HCT116 (cell line): ENCODE measurements around the gene CHST14. TPM values are rescaled to one million over a fixed set of nuclear protein-coding genes. Genes with fewer than 3 reads are reported as not detected.

Experiments
- ATAC-seq: fragments of 200-7000 bp; cut with Tn5 transposase; 2 replicates; pipeline ENCODE4 v1.9.1; 2020; ENCODE audit warnings: mild to moderate bottlenecking, moderate library complexity
- BruUV-seq: library from RNA; stranded (reverse); fragments of 400-500 nt; replicated peaks from 2 replicates; lab custom pipeline; 2021; lab: Mats Ljungman, UMichigan
- CTCF ChIA-PET: fragments of 300-600 bp; sonication (Branson Sonifier 250); formaldehyde crosslinking; loops from one replicate; lab custom pipeline; 2021; ENCODE audit warnings: antibody characterized with exemption; lab: Charles Lee
- POLR2A ChIA-PET: fragments of 300-600, 350-600 bp; sonication (Branson Sonifier 250); formaldehyde crosslinking; loops from one replicate; lab custom pipeline; 2021; ENCODE audit warnings: antibody characterized with exemption; lab: Charles Lee
- RAD21 ChIA-PET, 2 experiments: fragments of 300-600 bp; sonication (Branson Sonifier 250); formaldehyde crosslinking; loops; one replicate each; lab custom pipeline; 2023; ENCODE audit warnings: low total read pairs in 2 of 2; ENCODE audit not compliant: uncharacterized antibody in 2 of 2, unreplicated experiment in 2 of 2, low non-redundant PET in 1 of 2; lab: Charles Lee
- DNase-seq: peaks from one replicate; pipeline ENCODE4 v3.0.0-alpha.2; 2010; ENCODE audit warnings: low read depth, low spot score
- H2AFZ ChIP-seq: fragments of 200-600 bp; shearing (Covaris generic), sonication (generic); 2 replicates; pipeline ENCODE4 v1.6.1; 2017; ENCODE audit warnings: low read depth, mixed run types, mixed read lengths, antibody characterized with exemption, low read length; ENCODE audit not compliant: poor library complexity, severe bottlenecking
- H3K27ac ChIP-seq: 2 replicates; pipeline ENCODE4 v1.5.1; 2012; ENCODE audit warnings: low read depth, low read length
- H3K27me3 ChIP-seq: fragments of 200-600 bp; sonication (generic); 2 replicates; pipeline ENCODE4 v1.6.1; 2016; ENCODE audit warnings: mixed run types, low read length, mixed read lengths; ENCODE audit not compliant: insufficient read depth
- H3K36me3 ChIP-seq, 2 experiments: fragments of 200-500 bp in 1 of 2; fragments of 200-600 bp in 1 of 2; sonication (Bioruptor generic) in 1 of 2; sonication (generic) in 1 of 2; 2 replicates each; pipeline versions ENCODE4 v1.5.1 to v1.6.1; 2014 to 2016; ENCODE audit warnings: low read length in 2 of 2, inconsistent platforms in 1 of 2, mixed read lengths in 1 of 2, mixed run types in 1 of 2; ENCODE audit not compliant: insufficient read depth in 2 of 2, control insufficient read depth in 1 of 2
- H3K4me1 ChIP-seq, 2 experiments: fragments of 200-600 bp in 1 of 2; sonication (generic) in 1 of 2; 2 replicates each; pipeline versions ENCODE4 v1.5.1 to v1.6.1; 2012 to 2017; ENCODE audit warnings: low read length in 2 of 2, inconsistent platforms in 1 of 2, mild to moderate bottlenecking in 1 of 2, mixed read lengths in 1 of 2, mixed run types in 1 of 2, moderate library complexity in 1 of 2; ENCODE audit not compliant: insufficient read depth in 2 of 2, control insufficient read depth in 1 of 2
- H3K4me2 ChIP-seq: fragments of 200-600 bp; sonication (generic); 2 replicates; pipeline ENCODE4 v1.6.1; 2017; ENCODE audit warnings: mixed run types, low read length, mixed read lengths
- H3K4me3 ChIP-seq, 2 experiments: fragments of 200-600 bp in 1 of 2; sonication (generic) in 1 of 2; replicated peaks in 1 of 2; 2 replicates each; pipeline ENCODE4 v1.5.1; 2011 to 2016; ENCODE audit warnings: low read length in 2 of 2, control low read depth in 1 of 2, low read depth in 1 of 2, mild to moderate bottlenecking in 1 of 2, mixed read lengths in 1 of 2, mixed run types in 1 of 2
- H3K79me2 ChIP-seq: fragments of 200-600 bp; sonication (generic); 2 replicates; pipeline ENCODE4 v1.6.1; 2017; ENCODE audit warnings: mild to moderate bottlenecking, mixed run types, low read length, moderate library complexity, mixed read lengths; ENCODE audit not compliant: insufficient read depth
- H3K9ac ChIP-seq: fragments of 200-600 bp; sonication (generic); 2 replicates; pipeline ENCODE4 v1.6.1; 2016; ENCODE audit warnings: low read length, mixed read lengths
- H3K9me2 ChIP-seq: fragments of 200-600 bp; sonication (generic), shearing (Covaris generic); 2 replicates; pipeline ENCODE4 v1.6.1; 2017; ENCODE audit warnings: mixed run types, mild to moderate bottlenecking, moderate library complexity; ENCODE audit not compliant: insufficient read depth
- H3K9me3 ChIP-seq, 2 experiments: fragments of 200-500 bp in 1 of 2; fragments of 200-600 bp in 1 of 2; sonication (Bioruptor generic) in 1 of 2; sonication (generic) in 1 of 2; 2 replicates each; pipeline ENCODE4 v1.6.1; 2014 to 2017; ENCODE audit warnings: low read length in 2 of 2, mixed read lengths in 2 of 2, inconsistent platforms in 1 of 2, low read depth in 1 of 2, mild to moderate bottlenecking in 1 of 2, mixed run types in 1 of 2, moderate library complexity in 1 of 2; ENCODE audit not compliant: control insufficient read depth in 1 of 2, insufficient read depth in 1 of 2
- H4K20me1 ChIP-seq: fragments of 200-600 bp; sonication (generic), shearing (Covaris generic); 2 replicates; pipeline ENCODE4 v1.6.1; 2017; ENCODE audit warnings: mixed run types, mild to moderate bottlenecking, moderate library complexity; ENCODE audit not compliant: insufficient read depth
- CBX3 ChIP-seq: IDR thresholded peaks from 2 replicates; pipeline ENCODE4 v1.6.1; 2012; ENCODE audit warnings: low read depth
- CTCF ChIP-seq, 3 experiments: fragments of 200-600 bp in 1 of 3; sonication (generic) in 1 of 3; IDR thresholded peaks in 2 of 3; conservative IDR thresholded peaks in 1 of 3; 2 replicates each; pipeline ENCODE4 v1.5.1; 2012 to 2017; ENCODE audit warnings: low read depth in 2 of 3, low read length in 2 of 3, antibody characterized with exemption in 1 of 3, borderline replicate concordance in 1 of 3, control low read depth in 1 of 3, mild to moderate bottlenecking in 1 of 3, mixed read lengths in 1 of 3, mixed run types in 1 of 3, moderate library complexity in 1 of 3; ENCODE audit not compliant: insufficient read depth in 1 of 3
- EGR1 ChIP-seq: IDR thresholded peaks from 2 replicates; pipeline ENCODE4 v1.6.1; 2012; ENCODE audit warnings: low read depth
- ELF1 ChIP-seq: IDR thresholded peaks from 2 replicates; pipeline ENCODE4 v1.6.1; 2012; ENCODE audit warnings: low read depth, borderline replicate concordance
- EZH2 ChIP-seq: fragments of 200-600 bp; sonication (generic); IDR thresholded peaks from 2 replicates; pipeline ENCODE4 v1.6.1; 2017; ENCODE audit warnings: antibody characterized with exemption, mixed run types
- EZH2phosphoT487 ChIP-seq: fragments of 200-600 bp; IDR thresholded peaks from 2 replicates; pipeline ENCODE4 v1.6.1; 2018; ENCODE audit warnings: antibody characterized with exemption, borderline replicate concordance
- JUND ChIP-seq: IDR thresholded peaks from 2 replicates; pipeline ENCODE4 v1.6.1; 2012
- MAX ChIP-seq: IDR thresholded peaks from 2 replicates; pipeline ENCODE4 v1.6.1; 2012
- RAD21 ChIP-seq: IDR thresholded peaks from 2 replicates; pipeline ENCODE4 v1.6.1; 2012; ENCODE audit warnings: low read depth, mild to moderate bottlenecking
- REST ChIP-seq: IDR thresholded peaks from 2 replicates; pipeline ENCODE4 v1.6.1; 2012; ENCODE audit warnings: low read depth
- SIN3A ChIP-seq: IDR thresholded peaks from 2 replicates; pipeline ENCODE4 v1.6.1; 2012; ENCODE audit warnings: low read depth
- SRF ChIP-seq: IDR thresholded peaks from 2 replicates; pipeline ENCODE4 v1.6.1; 2012; ENCODE audit warnings: low read depth
- TCF7L2 ChIP-seq: IDR thresholded peaks from 2 replicates; pipeline ENCODE4 v1.7.0; 2011; ENCODE audit warnings: borderline replicate concordance, inconsistent platforms; ENCODE audit not compliant: insufficient read depth, insufficient read length; ENCODE audit errors: extremely low read depth
- ZFX ChIP-seq: fragments of 450-650 bp; IDR thresholded peaks from 2 replicates; pipeline ENCODE4 v1.6.1; 2017
- ZNF274 ChIP-seq: fragments of 200-500 bp; sonication (Bioruptor generic); IDR thresholded peaks from 2 replicates; pipeline ENCODE4 v1.6.1; 2014; ENCODE audit warnings: mild to moderate bottlenecking, low read depth, low read length, inconsistent platforms
- intact Hi-C: fragments of 100-400 bp; cut with micrococcal nuclease; formaldehyde crosslinking; loops from 2 replicates; pipeline ENCODE4 v1.10.0; 2022
- total RNA-seq: library from RNA; stranded (reverse); gene quantifications from one replicate; pipeline ENCODE4 v1.2.1, GENCODE V29; 2021; ENCODE audit not compliant: unreplicated experiment

CHST14 gene
- total RNA-seq, 1 experiment from 2014 or later, result 12.7 TPM

- RAD21 ChIA-PET, result no interaction called here
- intact Hi-C loops, result no loop called here
These were observed 26.9 kb upstream of the CHST14 start for GRCh38 chr15:40443846-40444245.

More at GRCh38 chr15:40443846-40444245, 26.9 kb upstream of the CHST14 start:
- H3K9ac ChIP-seq, result no peak overlapping the region
- no peak overlapping the region for H2AFZ ChIP-seq
- H3K4me3 ChIP-seq, result no peak overlapping the region
- no peaks in the 10 kb centered on the region for H4K20me1 ChIP-seq
- ATAC-seq, result no peak
- no peaks in the 10 kb centered on the region for H3K9me2 ChIP-seq
- POLR2A ChIA-PET, result no interaction called here
- peaks cover 67% of the 10 kb centered on the region for H3K79me2 ChIP-seq
- TF ChIP-seq RAD21 (no peak), SRF (no peak), REST (no peak), SIN3A (no peak), TCF7L2 (no peak), ELF1 (no peak), CBX3 (no peak), EZH2phosphoT487 (no peak), EZH2 (no peak), JUND (no peak), CTCF (IDR thresholded peaks at IDR 0.05 in 2 of 3, conservative IDR thresholded peaks at IDR 0.05 in 1 of 3; ENCODE audit: borderline replicate concordance in 1 of 3, insufficient read depth in 1 of 3, low read depth in 2 of 3, low read length in 2 of 3) (no peak), EGR1 (no peak), MAX (no peak), ZFX (no peak), ZNF274 (no peak)
- H3K4me2 ChIP-seq, result no peak overlapping the region
- H3K4me1 ChIP-seq, result peaks cover 18 to 34% of the 10 kb centered on the region in 2 experiments
- no peak overlapping the region for H3K27ac ChIP-seq
- no peaks in the 10 kb centered on the region for H3K9me3 ChIP-seq
- no peaks in the 10 kb centered on the region for H3K27me3 ChIP-seq
- BruUV-seq, result no TSS peak
- no peak for DNase-seq
- CTCF ChIA-PET, result no interaction called here
- no peaks in the 10 kb centered on the region for H3K36me3 ChIP-seq
